Keratinocyte (primary cell): Measurements from ENCODE around the gene ALB. TPM values are rescaled to one million over a fixed set of nuclear protein-coding genes. Genes with fewer than 3 reads are reported as not detected.

Experiments used
- DNase-seq: peaks from one replicate; pipeline ENCODE4 v3.0.0-alpha.2; 2011; ENCODE audit warnings: low read depth, missing footprints, low spot score
- FAIRE-seq: peaks from 2 replicates; lab custom pipeline; 2011; peaks lifted over from hg19 to GRCh38; lab: Jason Lieb, UNC
- H2AFZ ChIP-seq: 2 replicates; pipeline ENCODE4 v1.6.0; 2012; ENCODE audit warnings: low read length, control low read depth, inconsistent platforms; ENCODE audit not compliant: control insufficient read depth
- H3K27ac ChIP-seq: 2 replicates; pipeline ENCODE4 v1.5.1; 2011; ENCODE audit warnings: low read length; ENCODE audit not compliant: control insufficient read depth, insufficient read depth
- H3K27me3 ChIP-seq: 3 replicates; pipeline ENCODE4 v1.6.0; 2011; ENCODE audit warnings: low read length; ENCODE audit not compliant: control insufficient read depth, insufficient read depth; ENCODE audit errors: extremely low read depth
- H3K36me3 ChIP-seq, 2 experiments: 2 replicates in 1 of 2; 3 replicates in 1 of 2; pipeline ENCODE4 v1.5.1; 2011; ENCODE audit warnings: low read length in 2 of 2, mild to moderate bottlenecking in 1 of 2; ENCODE audit not compliant: control insufficient read depth in 2 of 2, insufficient read depth in 2 of 2; ENCODE audit errors: extremely low read depth in 1 of 2
- H3K4me1 ChIP-seq: 3 replicates; pipeline ENCODE4 v1.5.1; 2011; ENCODE audit warnings: low read length; ENCODE audit not compliant: control insufficient read depth, insufficient read depth; ENCODE audit errors: extremely low read depth
- H3K4me2 ChIP-seq: 3 replicates; pipeline ENCODE4 v1.6.0; 2011; ENCODE audit warnings: low read depth, low read length; ENCODE audit not compliant: control insufficient read depth, insufficient read depth; ENCODE audit errors: extremely low read depth
- H3K4me3 ChIP-seq, 3 experiments: fragments of 200-600 bp in 1 of 3; sonication (generic) in 1 of 3; 2 replicates in 2 of 3; 3 replicates in 1 of 3; pipeline ENCODE4 v1.5.1; 2011 to 2016; ENCODE audit warnings: low read length in 3 of 3, mild to moderate bottlenecking in 3 of 3, control low read depth in 2 of 3, inconsistent platforms in 1 of 3, low read depth in 1 of 3, mixed read lengths in 1 of 3, mixed run types in 1 of 3, moderate library complexity in 1 of 3; ENCODE audit not compliant: control insufficient read depth in 2 of 3, insufficient read depth in 2 of 3; ENCODE audit errors: extremely low read depth in 1 of 3
- H3K79me2 ChIP-seq: 2 replicates; pipeline ENCODE4 v1.6.0; 2012; ENCODE audit warnings: low read length; ENCODE audit not compliant: control insufficient read depth, insufficient read depth
- H3K9ac ChIP-seq: 3 replicates; pipeline ENCODE4 v1.6.0; 2011; ENCODE audit warnings: low read length; ENCODE audit not compliant: control insufficient read depth, insufficient read depth; ENCODE audit errors: extremely low read depth
- H3K9me1 ChIP-seq: 3 replicates; pipeline ENCODE4 v1.6.0; 2011; ENCODE audit warnings: low read length; ENCODE audit not compliant: control insufficient read depth, insufficient read depth; ENCODE audit errors: extremely low read depth
- H3K9me3 ChIP-seq: 2 replicates; pipeline ENCODE4 v1.5.1; 2012; ENCODE audit warnings: low read depth, low read length; ENCODE audit not compliant: control insufficient read depth
- H4K20me1 ChIP-seq: 3 replicates; pipeline ENCODE4 v1.6.0; 2011; ENCODE audit warnings: low read length; ENCODE audit not compliant: control insufficient read depth, insufficient read depth; ENCODE audit errors: extremely low read depth
- EZH2 ChIP-seq: IDR thresholded peaks from one replicate; pipeline ENCODE4 v1.6.1; 2012; ENCODE audit warnings: inconsistent platforms, mild to moderate bottlenecking, low read length, moderate library complexity
- dilution Hi-C: fragments of 300-500 bp; cut with MboI; formaldehyde crosslinking; loops from one replicate; pipeline ENCODE4 v1.7.0; 2020; ENCODE audit warnings: low sequenced_read_pairs; ENCODE audit not compliant: extremely low pct_ligation_motif_present
- polyA plus RNA-seq, 5 experiments: library from polyadenylated mRNA; depleted of rRNA in 3 of 5; stranded (reverse) in 3 of 5; stranded (forward) in 1 of 5; unstranded in 1 of 5; fragments of >200 nt; gene quantifications; 1 replicate in 1 of 5; 2 replicates in 3 of 5; 3 replicates in 1 of 5; pipeline versions ENCODE4 v1.2.1 to v1.2.3, GENCODE V29; 2011 to 2012; ENCODE audit warnings: missing spikeins in 2 of 5, low read depth in 1 of 5, low replicate concordance in 1 of 5
- TF ChIP-seq, protein P1 (sequence below), 3 experiments: IDR thresholded peaks in 1 of 3; conservative IDR thresholded peaks in 1 of 3; optimal IDR thresholded peaks in 1 of 3; 2 replicates in 2 of 3; 3 replicates in 1 of 3; pipeline versions ENCODE3 to v1.5.1; 2011; ENCODE audit warnings: low read length in 3 of 3, mild to moderate bottlenecking in 3 of 3, moderate library complexity in 2 of 3, control low read depth in 1 of 3, inconsistent platforms in 1 of 3; ENCODE audit not compliant: insufficient read depth in 2 of 3; ENCODE audit errors: extremely low read depth in 1 of 3

The ALB gene
- polyA plus RNA-seq, 1 donor (not counting 4 experiments of a cell fraction or from before 2014, with no cell fraction given), result not detected

GRCh38 chr4:73429118-73429517 is 25.0 kb downstream of the ALB start:
- TF ChIP-seq, protein P1, sequence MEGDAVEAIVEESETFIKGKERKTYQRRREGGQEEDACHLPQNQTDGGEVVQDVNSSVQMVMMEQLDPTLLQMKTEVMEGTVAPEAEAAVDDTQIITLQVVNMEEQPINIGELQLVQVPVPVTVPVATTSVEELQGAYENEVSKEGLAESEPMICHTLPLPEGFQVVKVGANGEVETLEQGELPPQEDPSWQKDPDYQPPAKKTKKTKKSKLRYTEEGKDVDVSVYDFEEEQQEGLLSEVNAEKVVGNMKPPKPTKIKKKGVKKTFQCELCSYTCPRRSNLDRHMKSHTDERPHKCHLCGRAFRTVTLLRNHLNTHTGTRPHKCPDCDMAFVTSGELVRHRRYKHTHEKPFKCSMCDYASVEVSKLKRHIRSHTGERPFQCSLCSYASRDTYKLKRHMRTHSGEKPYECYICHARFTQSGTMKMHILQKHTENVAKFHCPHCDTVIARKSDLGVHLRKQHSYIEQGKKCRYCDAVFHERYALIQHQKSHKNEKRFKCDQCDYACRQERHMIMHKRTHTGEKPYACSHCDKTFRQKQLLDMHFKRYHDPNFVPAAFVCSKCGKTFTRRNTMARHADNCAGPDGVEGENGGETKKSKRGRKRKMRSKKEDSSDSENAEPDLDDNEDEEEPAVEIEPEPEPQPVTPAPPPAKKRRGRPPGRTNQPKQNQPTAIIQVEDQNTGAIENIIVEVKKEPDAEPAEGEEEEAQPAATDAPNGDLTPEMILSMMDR (optimal IDR thresholded peaks at IDR 0.05 in 1 of 3, IDR thresholded peaks at IDR 0.05 in 1 of 3, conservative IDR thresholded peaks at IDR 0.05 in 1 of 3; ENCODE audit: extremely low read depth in 1 of 3, insufficient read depth in 2 of 3, low read length in 3 of 3), result no peak
- TF ChIP-seq EZH2, result no peak
- H3K79me2 ChIP-seq, result no peaks in the 10 kb centered on the region
- no peak overlapping the region for H2AFZ ChIP-seq
- no peaks in the 10 kb centered on the region for H3K4me1 ChIP-seq
- H3K9me1 ChIP-seq, result no peaks in the 10 kb centered on the region
- DNase-seq (no peak), FAIRE-seq (no peak)
- H3K9me3 ChIP-seq, result no peaks in the 10 kb centered on the region
- no peak overlapping the region for H3K4me2 ChIP-seq
- H3K9ac ChIP-seq, result no peak overlapping the region
- no peaks in the 10 kb centered on the region for H3K27me3 ChIP-seq
- no peaks in the 10 kb centered on the region for H3K36me3 ChIP-seq
- no peak overlapping the region for H3K27ac ChIP-seq
- dilution Hi-C loops, result no loop called here
- no peak overlapping the region for H3K4me3 ChIP-seq
- H4K20me1 ChIP-seq, result no peaks in the 10 kb centered on the region

DNA sequence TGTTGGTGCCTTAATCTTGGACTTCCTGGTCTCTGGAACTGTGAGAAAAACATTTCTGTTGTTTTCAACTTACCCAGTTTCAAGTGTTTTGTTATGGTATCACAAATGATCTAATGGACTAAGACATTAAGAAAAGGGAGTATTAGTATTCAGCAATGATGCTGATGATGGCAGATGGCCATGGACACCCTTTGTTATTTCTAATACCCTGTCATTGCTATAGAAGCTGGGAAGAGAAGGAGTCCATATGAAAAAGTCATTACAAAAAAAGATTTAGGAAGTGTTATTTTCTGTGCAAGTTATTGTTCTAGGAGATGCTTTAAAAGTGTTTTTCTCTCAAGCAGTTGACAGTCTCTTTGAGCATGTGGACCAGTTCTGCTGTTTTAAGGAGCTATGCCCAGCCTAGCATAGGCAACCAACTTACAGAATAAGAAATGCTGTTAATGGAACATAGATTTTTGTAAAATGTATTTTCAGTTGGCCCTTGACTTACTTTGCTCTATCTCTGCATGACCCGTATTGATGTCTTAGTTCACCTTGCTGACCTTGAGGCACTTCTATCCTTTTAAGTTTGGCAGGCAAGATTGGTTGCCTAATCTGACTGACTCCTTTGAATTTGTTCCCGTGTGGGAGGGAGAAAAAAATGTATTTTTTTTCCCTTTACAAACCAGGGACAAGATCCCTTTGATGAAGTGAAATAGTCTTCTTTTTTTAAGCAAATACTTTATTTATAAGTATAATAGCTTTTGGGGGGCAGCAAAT is 25.9 kb downstream of the ALB start:
- H3K79me2 ChIP-seq, result no peaks in the 10 kb centered on the region
- H4K20me1 ChIP-seq, result no peaks in the 10 kb centered on the region
- no peak overlapping the region for H2AFZ ChIP-seq
- FAIRE-seq (no peak), DNase-seq (no peak)
- H3K4me1 ChIP-seq, result no peaks in the 10 kb centered on the region
- no peaks in the 10 kb centered on the region for H3K36me3 ChIP-seq
- no peak overlapping the region for H3K27ac ChIP-seq
- no peak for TF ChIP-seq EZH2
- TF ChIP-seq, protein P1 (optimal IDR thresholded peaks at IDR 0.05 in 1 of 3, IDR thresholded peaks at IDR 0.05 in 1 of 3, conservative IDR thresholded peaks at IDR 0.05 in 1 of 3; ENCODE audit: extremely low read depth in 1 of 3, insufficient read depth in 2 of 3, low read length in 3 of 3), result no peak
- H3K4me2 ChIP-seq, result no peak overlapping the region
- H3K27me3 ChIP-seq, result no peaks in the 10 kb centered on the region
- H3K9me3 ChIP-seq, result no peaks in the 10 kb centered on the region
- no peak overlapping the region for H3K4me3 ChIP-seq
- H3K9me1 ChIP-seq, result no peaks in the 10 kb centered on the region
- no peak overlapping the region for H3K9ac ChIP-seq
- dilution Hi-C loops, result no loop called here
